ENCODE data around the gene MYCBP2.
"Not testable (repeated sequence)": the region's sequence is repeated elsewhere in the genome, so short reads cannot be mapped to it uniquely, and the experiment has no call there.

The MYCBP2 gene

DNA sequence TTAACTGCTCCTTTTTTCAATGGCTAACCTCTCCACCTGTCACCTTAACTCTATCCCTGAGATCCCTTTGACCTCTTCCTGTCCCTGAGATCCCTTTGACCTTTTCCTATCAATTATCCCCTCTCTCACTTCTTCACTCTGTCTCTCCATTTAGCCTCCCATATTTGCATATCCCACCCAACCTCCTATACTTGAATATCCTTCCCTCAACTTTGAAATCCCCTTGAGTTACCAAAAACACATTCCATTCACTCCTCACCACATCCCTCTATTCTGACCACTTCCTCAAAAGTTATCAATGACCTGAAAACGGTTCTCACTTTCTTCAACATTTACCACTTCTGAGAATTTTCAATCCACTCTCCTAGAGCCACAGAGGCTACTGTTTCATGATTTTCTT is 3.0 kb downstream of the MYCBP2 start:
- peak overlapping the region; percentile 77 for H3K4me2 ChIP-seq

GRCh38 chr13:77319536-77319935 is 7.4 kb downstream of the MYCBP2 start:
- peak overlapping the region; percentile 23 for H3K4me2 ChIP-seq
- no peak for TF ChIP-seq Cebpa-rat (IDR thresholded peaks at IDR 0.05)
- H4K20me1 ChIP-seq, result peaks cover 100% of the 10 kb centered on the region
- H3K4me3 ChIP-seq, result no peak overlapping the region
- peak overlapping the region; percentile 12; the same call in 1 of the 2 replicates for H3K27ac ChIP-seq
- peaks cover 8% of the 10 kb centered on the region; the same call in 1 of the 2 replicates for H3K9me3 ChIP-seq
- H3K9ac ChIP-seq, result no peak overlapping the region
- peaks cover 45% of the 10 kb centered on the region for H3K36me3 ChIP-seq
- H3K27me3 ChIP-seq, result no peaks in the 10 kb centered on the region
- H3K4me1 ChIP-seq, result peaks cover 84% of the 10 kb centered on the region

More for the DNA sequence above, 3.0 kb downstream of the MYCBP2 start:
- H3K27me3 ChIP-seq, result no peaks in the 10 kb centered on the region
- peak overlapping the region; percentile 84 for H3K4me3 ChIP-seq
- peaks cover 76% of the 10 kb centered on the region for H3K4me1 ChIP-seq
- no peak overlapping the region for H3K27ac ChIP-seq
- TF ChIP-seq Cebpa-rat (IDR thresholded peaks at IDR 0.05), result no peak
- H3K9ac ChIP-seq, result peak overlapping the region; percentile 25; the same call in 1 of the 2 replicates
- H4K20me1 ChIP-seq, result peaks cover 78% of the 10 kb centered on the region
- H3K9me3 ChIP-seq, result no peaks in the 10 kb centered on the region
- H3K36me3 ChIP-seq, result peaks cover 21% of the 10 kb centered on the region; the same call in 1 of the 2 replicates

GRCh38 chr13:77318741-77319140 is 8.2 kb downstream of the MYCBP2 start:
- peaks cover 15% of the 10 kb centered on the region; the same call in 1 of the 2 replicates for H3K9me3 ChIP-seq
- TF ChIP-seq Cebpa-rat (IDR thresholded peaks at IDR 0.05), result no peak
- H4K20me1 ChIP-seq, result peaks cover 100% of the 10 kb centered on the region
- H3K27me3 ChIP-seq, result no peaks in the 10 kb centered on the region
- H3K9ac ChIP-seq, result no peak overlapping the region
- H3K4me1 ChIP-seq, result peaks cover 76% of the 10 kb centered on the region
- no peak overlapping the region for H3K27ac ChIP-seq
- peaks cover 51% of the 10 kb centered on the region for H3K36me3 ChIP-seq
- no peak overlapping the region for H3K4me2 ChIP-seq
- H3K4me3 ChIP-seq, result no peak overlapping the region

- Histone ChIP-seq H3K4me2 (peak overlapping the region; percentile 56), H3K36me3 (peaks cover 42% of the 10 kb centered on the region), H3K4me3 (no peak overlapping the region), H3K4me1 (peaks cover 53% of the 10 kb centered on the region), H3K9ac (no peak overlapping the region), H3K27ac (peak overlapping the region; percentile 18; the same call in 1 of the 2 replicates), H3K9me3 (peaks cover 15% of the 10 kb centered on the region; the same call in 1 of the 2 replicates), H4K20me1 (peaks cover 100% of the 10 kb centered on the region), H3K27me3 (no peaks in the 10 kb centered on the region)
- TF ChIP-seq Cebpa-rat (IDR thresholded peaks at IDR 0.05), result no peak
Observed at GRCh38 chr13:77316430-77316829, 10.5 kb downstream of the MYCBP2 start.

DNA sequence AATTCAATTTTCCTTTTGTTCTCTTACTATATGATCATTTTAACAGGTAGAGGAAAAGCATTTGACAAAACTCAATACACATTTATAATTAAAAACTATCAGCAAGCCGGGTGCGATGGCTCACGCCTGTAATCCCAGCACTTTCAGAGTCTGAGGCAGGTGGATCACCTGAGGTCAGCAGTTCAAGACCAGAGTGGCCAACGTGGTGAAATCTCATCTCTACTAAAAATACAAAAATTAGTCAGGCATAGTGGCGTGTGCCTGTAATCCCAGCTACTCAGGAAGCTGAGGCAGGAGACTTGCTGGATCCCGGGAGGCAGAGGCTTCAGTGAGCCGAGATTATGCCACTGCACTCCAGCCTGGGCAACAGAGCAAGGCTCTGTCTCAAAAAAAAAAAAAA is 11.4 kb downstream of the MYCBP2 start:
- H3K36me3 ChIP-seq, result peaks cover 42% of the 10 kb centered on the region
- peaks cover 44% of the 10 kb centered on the region for H3K4me1 ChIP-seq
- peaks cover 100% of the 10 kb centered on the region for H4K20me1 ChIP-seq
- not testable (repeated sequence) for H3K4me3 ChIP-seq, H3K9ac ChIP-seq, H3K27ac ChIP-seq, H3K4me2 ChIP-seq, H3K27me3 ChIP-seq
- peaks cover 15% of the 10 kb centered on the region; the same call in 1 of the 2 replicates for H3K9me3 ChIP-seq

DNA sequence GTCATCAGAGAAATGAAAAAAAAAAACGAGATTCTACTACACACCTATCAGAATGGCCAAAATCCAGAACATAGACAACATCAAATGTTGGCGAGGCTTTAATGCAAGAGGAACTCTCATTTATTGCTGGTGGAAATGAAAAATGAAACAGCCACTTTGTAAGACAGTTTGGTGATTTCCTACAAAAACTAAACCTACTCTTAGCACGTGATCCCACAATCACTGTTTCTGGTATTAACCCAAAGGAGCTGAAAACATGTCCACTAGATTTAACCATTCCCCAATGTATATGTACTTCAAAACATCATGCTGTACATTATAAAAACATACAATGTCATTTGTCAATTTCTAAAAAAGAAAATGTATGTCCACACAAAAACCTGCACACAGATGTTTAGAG is 13.0 kb downstream of the MYCBP2 start:
- H3K4me3 ChIP-seq, result no peak overlapping the region
- H4K20me1 ChIP-seq, result peaks cover 100% of the 10 kb centered on the region
- no peak overlapping the region for H3K4me2 ChIP-seq
- peaks cover 23% of the 10 kb centered on the region; the same call in 1 of the 2 replicates for H3K9me3 ChIP-seq
- peaks cover 36% of the 10 kb centered on the region for H3K36me3 ChIP-seq
- H3K4me1 ChIP-seq, result peaks cover 40% of the 10 kb centered on the region
- H3K9ac ChIP-seq, result no peak overlapping the region
- H3K27ac ChIP-seq, result no peak overlapping the region
- TF ChIP-seq Cebpa-rat (IDR thresholded peaks at IDR 0.05), result no peak
- H3K27me3 ChIP-seq, result no peaks in the 10 kb centered on the region

DNA sequence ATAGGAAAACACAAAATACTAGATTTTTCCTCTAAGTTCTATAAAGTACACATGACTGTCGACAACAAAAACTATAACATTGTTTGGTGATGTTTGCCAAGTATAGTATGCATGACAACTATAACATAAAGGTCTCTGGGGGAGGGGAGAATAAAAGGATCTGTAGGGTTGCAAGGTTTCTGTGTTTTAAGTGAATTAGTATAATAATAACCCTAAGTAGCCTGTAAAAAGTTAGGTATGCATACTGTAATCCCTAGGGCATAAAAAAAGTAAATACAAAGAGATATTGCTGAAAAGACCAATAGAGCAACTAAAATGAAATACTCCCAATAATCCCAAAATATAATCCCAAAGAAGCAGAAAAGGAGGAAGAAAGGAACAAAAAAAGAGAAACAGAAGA is 14.6 kb downstream of the MYCBP2 start:
- Histone ChIP-seq H3K4me1 (peaks cover 29% of the 10 kb centered on the region), H3K27me3 (no peaks in the 10 kb centered on the region), H3K4me2 (no peak overlapping the region), H3K9ac (no peak overlapping the region), H3K27ac (no peak overlapping the region), H4K20me1 (peaks cover 100% of the 10 kb centered on the region), H3K36me3 (peaks cover 21% of the 10 kb centered on the region), H3K4me3 (no peak overlapping the region), H3K9me3 (peaks cover 19% of the 10 kb centered on the region; the same call in 1 of the 2 replicates)
- no peak for TF ChIP-seq Cebpa-rat (IDR thresholded peaks at IDR 0.05)

DNA sequence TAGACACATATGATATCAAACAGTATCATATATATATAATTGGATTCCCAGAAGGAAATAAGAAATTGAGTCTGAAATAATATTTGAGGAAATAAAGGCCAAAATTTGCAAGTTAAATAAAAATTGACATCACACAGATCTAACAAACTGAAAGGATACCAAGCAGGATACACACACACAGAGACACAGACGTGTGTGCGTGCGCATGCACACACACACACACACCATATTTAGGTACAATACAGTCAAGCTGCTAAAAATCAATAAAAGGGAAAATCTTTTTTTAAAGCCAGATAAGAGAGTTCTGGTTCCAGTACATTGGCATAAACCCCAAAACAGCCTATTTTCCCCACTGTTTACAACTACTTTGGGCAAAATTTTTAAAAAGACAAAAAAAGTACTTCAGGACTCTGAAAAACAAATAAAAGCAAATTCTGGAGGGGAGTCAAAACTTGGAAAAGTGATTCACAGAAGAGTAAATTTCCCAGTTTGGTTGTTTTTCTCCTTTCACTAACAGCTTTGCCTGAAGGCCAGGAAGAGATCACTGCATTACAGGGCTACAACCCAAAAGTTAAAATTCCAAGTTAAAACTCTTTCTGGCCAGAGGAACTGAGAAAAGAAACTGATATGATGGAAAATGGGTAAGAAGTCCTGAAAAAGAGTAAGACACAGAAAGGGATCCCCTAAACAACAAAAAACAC is 16.2 kb downstream of the MYCBP2 start:
- peaks cover 17% of the 10 kb centered on the region; the same call in 1 of the 2 replicates for H3K9me3 ChIP-seq
- peaks cover 100% of the 10 kb centered on the region for H4K20me1 ChIP-seq
- H3K9ac ChIP-seq, result no peak overlapping the region
- no peaks in the 10 kb centered on the region for H3K27me3 ChIP-seq
- no peak overlapping the region for H3K27ac ChIP-seq
- H3K4me1 ChIP-seq, result peaks cover 27% of the 10 kb centered on the region; the same call in 1 of the 2 replicates
- H3K4me2 ChIP-seq, result no peak overlapping the region
- no peak overlapping the region for H3K4me3 ChIP-seq
- TF ChIP-seq Cebpa-rat (IDR thresholded peaks at IDR 0.05), result no peak
- H3K36me3 ChIP-seq, result peaks cover 13% of the 10 kb centered on the region; the same call in 1 of the 2 replicates

DNA sequence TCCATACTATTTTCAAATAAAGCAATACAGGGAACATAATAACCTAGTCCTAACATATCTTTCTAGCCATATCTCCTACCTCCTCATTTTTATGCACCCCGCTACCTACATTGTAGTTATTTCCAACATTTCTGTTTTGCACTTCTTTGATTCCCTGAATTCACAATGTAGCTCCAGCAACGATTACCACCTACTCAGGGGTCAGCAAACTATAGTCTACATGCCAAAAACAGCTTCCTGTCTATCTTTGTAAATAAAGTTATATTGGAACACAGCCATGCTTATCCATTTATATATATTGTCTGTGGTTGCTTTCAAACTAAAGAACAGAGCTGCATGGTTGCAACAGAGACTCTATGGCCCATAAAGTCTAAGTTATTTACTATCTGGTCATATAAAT is 16.7 kb downstream of the MYCBP2 start:
- Histone ChIP-seq H3K4me3 (no peak overlapping the region), H3K9ac (no peak overlapping the region), H4K20me1 (peaks cover 100% of the 10 kb centered on the region), H3K27me3 (no peaks in the 10 kb centered on the region), H3K9me3 (peaks cover 17% of the 10 kb centered on the region; the same call in 1 of the 2 replicates), H3K4me1 (peaks cover 27% of the 10 kb centered on the region; the same call in 1 of the 2 replicates), H3K27ac (no peak overlapping the region), H3K36me3 (peaks cover 13% of the 10 kb centered on the region; the same call in 1 of the 2 replicates), H3K4me2 (no peak overlapping the region)
- no peak for TF ChIP-seq Cebpa-rat (IDR thresholded peaks at IDR 0.05)

DNA sequence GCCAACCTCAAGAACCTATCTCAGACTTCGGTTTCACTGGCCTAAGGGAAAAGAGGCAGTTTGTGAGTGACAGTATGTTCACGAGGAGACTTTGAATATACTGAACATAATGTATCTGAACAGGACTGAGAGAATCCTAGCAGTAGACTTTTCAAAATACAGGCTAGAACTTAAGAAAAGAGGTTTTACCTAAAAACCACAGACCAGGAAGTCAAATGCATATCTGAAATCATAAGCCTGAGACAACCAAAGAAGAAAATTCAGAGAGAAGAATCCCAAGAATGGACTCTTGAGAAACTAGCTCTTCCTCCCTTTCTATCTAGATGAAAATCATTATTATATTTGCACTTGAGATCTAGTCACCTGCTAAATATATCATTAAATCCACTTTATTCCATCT is 17.6 kb downstream of the MYCBP2 start:
- H3K4me2 ChIP-seq, result no peak overlapping the region
- no peak overlapping the region for H3K9ac ChIP-seq
- H3K4me3 ChIP-seq, result no peak overlapping the region
- H3K4me1 ChIP-seq, result peaks cover 27% of the 10 kb centered on the region; the same call in 1 of the 2 replicates
- H3K9me3 ChIP-seq, result peaks cover 13% of the 10 kb centered on the region; the same call in 1 of the 2 replicates
- peaks cover 8% of the 10 kb centered on the region; the same call in 1 of the 2 replicates for H3K36me3 ChIP-seq
- no peak for TF ChIP-seq Cebpa-rat (IDR thresholded peaks at IDR 0.05)
- peaks cover 100% of the 10 kb centered on the region for H4K20me1 ChIP-seq
- H3K27me3 ChIP-seq, result no peaks in the 10 kb centered on the region
- no peak overlapping the region for H3K27ac ChIP-seq

Measured in BLaER1 (cell line).